Endodermal cell (in vitro differentiated cells): ENCODE results near the gene DGKD. TPM values are rescaled to one million over a fixed set of nuclear protein-coding genes. Genes with fewer than 3 reads are reported as not detected.

ENCODE experiments used
- DNase-seq: peaks from one replicate; pipeline ENCODE4 v3.0.0-alpha.2; 2017
- H3K27ac ChIP-seq: 2 replicates; pipeline ENCODE4 v1.5.1; 2013; ENCODE audit warnings: mild to moderate bottlenecking, low read depth, low read length, moderate library complexity
- H3K27me3 ChIP-seq: 2 replicates; pipeline ENCODE4 v1.6.1; 2013; ENCODE audit warnings: mild to moderate bottlenecking, low read length, moderate library complexity; ENCODE audit not compliant: insufficient read depth, control insufficient read depth, poor library complexity, severe bottlenecking
- H3K36me3 ChIP-seq: 2 replicates; pipeline ENCODE4 v1.7.0; 2013; ENCODE audit warnings: mild to moderate bottlenecking, low read length, moderate library complexity; ENCODE audit not compliant: control insufficient read depth, insufficient read depth
- H3K4me1 ChIP-seq: one replicate; pipeline ENCODE4 v1.7.0; 2013; ENCODE audit warnings: low read length; ENCODE audit not compliant: control insufficient read depth, insufficient read depth
- H3K4me3 ChIP-seq: 2 replicates; pipeline ENCODE4 v1.5.1; 2013; ENCODE audit warnings: mild to moderate bottlenecking, low read length, moderate library complexity
- H3K9ac ChIP-seq: 2 replicates; pipeline ENCODE4 v1.6.1; 2013; ENCODE audit warnings: mild to moderate bottlenecking, low read length, moderate library complexity; ENCODE audit not compliant: poor library complexity, severe bottlenecking; ENCODE audit errors: extremely low read depth
- H3K9me3 ChIP-seq: 2 replicates; pipeline ENCODE4 v1.6.1; 2013; ENCODE audit warnings: mild to moderate bottlenecking, low read length, moderate library complexity; ENCODE audit not compliant: control insufficient read depth
- H3K27ac Mint-ChIP-seq: 2 replicates; pipeline ENCODE4 v1.8.0; 2020; ENCODE audit warnings: mixed read lengths
- H3K27me3 Mint-ChIP-seq: 2 replicates; pipeline ENCODE4 v1.8.0; 2021; ENCODE audit warnings: mild to moderate bottlenecking, mixed read lengths; ENCODE audit not compliant: insufficient read depth
- H3K36me3 Mint-ChIP-seq: 2 replicates; pipeline ENCODE4 v1.8.0; 2020; ENCODE audit warnings: low read depth, mixed read lengths
- H3K4me1 Mint-ChIP-seq: 2 replicates; pipeline ENCODE4 v1.8.0; 2020; ENCODE audit warnings: mixed read lengths
- H3K4me3 Mint-ChIP-seq: 2 replicates; pipeline ENCODE4 v1.8.0; 2020; ENCODE audit warnings: mild to moderate bottlenecking, moderate library complexity, mixed read lengths
- H3K9me3 Mint-ChIP-seq: 2 replicates; pipeline ENCODE4 v1.8.0; 2020; ENCODE audit warnings: mild to moderate bottlenecking, mixed read lengths
- WGBS, 2 experiments: methylation state at CpG; one replicate each; pipeline versions ENCODE4 v1.1.5 to v1.1.7; 2013; ENCODE audit warnings: missing lambda C conversion rate in 2 of 2, mixed read lengths in 1 of 2; ENCODE audit not compliant: insufficient coverage in 1 of 2, insufficient read length in 1 of 2; 5-methylcytosine and 5-hydroxymethylcytosine counted together
- total RNA-seq, 2 donors: library from RNA; stranded (reverse); fragmentation: NEBNext Ultra II Directional in 1 of 2; extraction: Animal tissue kit (Norgen Biotek cat#: 25700) in 1 of 2; gene quantifications; 2 replicates in 1 of 2; 3 replicates in 1 of 2; pipeline ENCODE4 v1.2.1, GENCODE V29; 2021
- TF ChIP-seq, protein P1 (sequence below): fragments of 200-600 bp; sonication (generic); conservative IDR thresholded peaks from 2 replicates; pipeline ENCODE4 v1.5.0; 2021; ENCODE audit warnings: antibody characterized with exemption, mild to moderate bottlenecking

Gene DGKD
- total RNA-seq, 2 donors from 2014 or later = 39.2 to 46.9 TPM

DNA sequence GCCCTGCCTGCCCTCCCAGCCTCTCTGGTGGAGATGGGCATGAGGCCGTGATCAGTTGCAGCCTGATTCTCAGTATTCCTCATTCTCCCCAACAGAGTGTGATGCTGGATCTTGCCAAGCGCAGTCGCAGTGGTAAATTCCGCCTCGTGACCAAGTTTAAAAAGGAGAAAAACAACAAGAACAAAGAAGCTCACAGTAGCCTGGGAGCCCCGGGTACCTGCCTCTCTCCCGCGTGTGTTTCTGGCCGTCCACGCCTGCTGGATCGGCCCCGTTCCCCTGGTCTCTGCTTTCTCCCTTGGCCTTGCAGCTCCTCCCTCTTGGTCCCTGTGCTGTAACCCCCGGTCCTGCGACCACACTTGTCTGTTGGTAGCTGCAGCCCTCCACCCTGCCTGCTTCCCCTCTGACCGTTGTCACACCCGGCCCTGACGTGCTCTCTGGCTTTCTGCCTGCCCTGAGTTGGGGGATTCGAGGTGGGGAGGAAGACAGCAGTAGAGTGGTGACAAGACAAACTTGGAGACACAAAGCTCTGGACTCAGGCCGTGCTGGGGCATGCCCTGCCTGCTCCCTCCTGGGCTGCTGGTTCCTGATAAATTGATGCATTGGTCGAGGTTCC is 112.8 kb downstream of the DGKD start:
- H3K27ac Mint-ChIP-seq = no peak overlapping the region
- no peaks in the 10 kb centered on the region for H3K27me3 Mint-ChIP-seq
- DNase-seq = no peak
- WGBS, 2 experiments = 94 to 97% methylated on average over 12 to 20 of the region's 20 CpGs
- Histone ChIP-seq H3K4me1 (no peaks in the 10 kb centered on the region), H3K27me3 (no peaks in the 10 kb centered on the region), H3K4me3 (no peak overlapping the region), H3K27ac (no peak overlapping the region), H3K9ac (no peak overlapping the region), H3K36me3 (peaks cover 8% of the 10 kb centered on the region), H3K9me3 (no peaks in the 10 kb centered on the region)
- H3K4me1 Mint-ChIP-seq = no peaks in the 10 kb centered on the region
- TF ChIP-seq, protein P1, sequence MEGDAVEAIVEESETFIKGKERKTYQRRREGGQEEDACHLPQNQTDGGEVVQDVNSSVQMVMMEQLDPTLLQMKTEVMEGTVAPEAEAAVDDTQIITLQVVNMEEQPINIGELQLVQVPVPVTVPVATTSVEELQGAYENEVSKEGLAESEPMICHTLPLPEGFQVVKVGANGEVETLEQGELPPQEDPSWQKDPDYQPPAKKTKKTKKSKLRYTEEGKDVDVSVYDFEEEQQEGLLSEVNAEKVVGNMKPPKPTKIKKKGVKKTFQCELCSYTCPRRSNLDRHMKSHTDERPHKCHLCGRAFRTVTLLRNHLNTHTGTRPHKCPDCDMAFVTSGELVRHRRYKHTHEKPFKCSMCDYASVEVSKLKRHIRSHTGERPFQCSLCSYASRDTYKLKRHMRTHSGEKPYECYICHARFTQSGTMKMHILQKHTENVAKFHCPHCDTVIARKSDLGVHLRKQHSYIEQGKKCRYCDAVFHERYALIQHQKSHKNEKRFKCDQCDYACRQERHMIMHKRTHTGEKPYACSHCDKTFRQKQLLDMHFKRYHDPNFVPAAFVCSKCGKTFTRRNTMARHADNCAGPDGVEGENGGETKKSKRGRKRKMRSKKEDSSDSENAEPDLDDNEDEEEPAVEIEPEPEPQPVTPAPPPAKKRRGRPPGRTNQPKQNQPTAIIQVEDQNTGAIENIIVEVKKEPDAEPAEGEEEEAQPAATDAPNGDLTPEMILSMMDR = no peak
- no peaks in the 10 kb centered on the region for H3K9me3 Mint-ChIP-seq
- peaks cover 57% of the 10 kb centered on the region for H3K36me3 Mint-ChIP-seq
- no peak overlapping the region for H3K4me3 Mint-ChIP-seq

DNA sequence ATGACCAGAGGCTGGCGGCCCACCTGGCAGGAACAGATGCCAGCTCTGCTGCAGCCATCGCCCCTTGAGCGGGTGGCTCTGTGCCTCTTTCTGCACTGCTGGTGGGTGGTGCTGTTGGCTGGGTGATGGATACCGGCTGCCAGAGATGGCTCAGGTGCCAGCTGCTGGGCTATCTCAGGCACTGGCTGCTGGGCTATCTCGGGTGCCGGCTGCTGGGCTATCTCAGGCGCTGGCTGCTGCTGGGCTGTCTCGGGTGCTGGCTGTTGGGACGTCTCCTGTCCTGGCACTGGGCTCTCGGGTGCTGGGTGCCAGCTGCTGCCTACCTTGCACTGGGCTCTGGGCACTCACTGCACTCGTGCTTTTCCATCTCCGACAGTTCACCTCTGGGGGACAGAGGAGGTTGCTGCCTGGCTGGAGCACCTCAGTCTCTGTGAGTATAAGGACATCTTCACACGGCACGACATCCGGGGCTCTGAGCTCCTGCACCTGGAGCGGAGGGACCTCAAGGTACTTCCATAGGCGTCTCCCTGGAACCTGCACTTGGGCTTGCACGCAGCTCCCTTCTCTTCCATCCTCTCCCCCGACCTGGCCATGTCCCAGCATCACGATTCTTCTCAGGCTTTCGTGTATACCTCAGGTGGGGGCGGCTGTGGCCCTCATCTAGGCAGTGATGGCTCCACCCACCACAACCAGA is 113.9 kb downstream of the DGKD start:
- Histone ChIP-seq H3K36me3 (peaks cover 8% of the 10 kb centered on the region), H3K27ac (no peak overlapping the region), H3K9me3 (no peaks in the 10 kb centered on the region), H3K4me3 (no peak overlapping the region), H3K9ac (no peak overlapping the region), H3K27me3 (no peaks in the 10 kb centered on the region), H3K4me1 (no peaks in the 10 kb centered on the region)
- Mint-ChIP-seq H3K4me3 (no peak overlapping the region), H3K4me1 (no peaks in the 10 kb centered on the region), H3K27ac (no peak overlapping the region), H3K27me3 (no peaks in the 10 kb centered on the region), H3K36me3 (peaks cover 66% of the 10 kb centered on the region), H3K9me3 (peaks cover 3% of the 10 kb centered on the region)
- whole genome bisulfite sequencing, 2 experiments = 93 to 94% methylated on average over 18 to 22 of the region's 22 CpGs
- TF ChIP-seq, protein P1 = no peak
- DNase-seq = no peak

DNA sequence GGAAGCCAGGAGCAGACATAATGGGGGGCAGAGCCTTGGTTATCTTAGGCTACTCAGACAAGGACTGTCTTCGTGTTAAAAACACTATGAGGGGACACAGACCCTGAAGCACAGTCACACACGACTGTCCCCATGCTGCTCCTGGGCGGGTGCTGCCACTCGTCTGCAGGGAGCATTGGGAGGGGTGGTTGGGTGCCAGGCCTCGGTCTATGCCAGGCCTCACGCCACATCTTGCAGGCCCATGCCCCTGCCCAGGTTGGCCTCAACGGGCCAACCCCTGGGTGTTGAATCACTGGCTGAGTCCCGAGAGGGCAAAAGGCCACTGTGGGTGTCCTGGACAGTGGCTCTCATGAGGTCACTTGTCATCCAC is 114.4 kb downstream of the DGKD start:
- Histone ChIP-seq H3K36me3 (peaks cover 8% of the 10 kb centered on the region), H3K9ac (no peak overlapping the region), H3K4me1 (no peaks in the 10 kb centered on the region), H3K27me3 (no peaks in the 10 kb centered on the region), H3K4me3 (no peak overlapping the region), H3K9me3 (no peaks in the 10 kb centered on the region), H3K27ac (no peak overlapping the region)
- 92 to 96% methylated on average over 7 to 8 of the region's 8 CpGs for WGBS, 2 experiments
- Mint-ChIP-seq H3K27me3 (no peaks in the 10 kb centered on the region), H3K4me1 (no peaks in the 10 kb centered on the region), H3K27ac (no peak overlapping the region), H3K36me3 (peaks cover 62% of the 10 kb centered on the region), H3K9me3 (peaks cover 3% of the 10 kb centered on the region), H3K4me3 (no peak overlapping the region)
- TF ChIP-seq, protein P1 = no peak
- DNase-seq = no peak
